ENCODE measurements around the gene FAM9A.

The FAM9A gene

DNA sequence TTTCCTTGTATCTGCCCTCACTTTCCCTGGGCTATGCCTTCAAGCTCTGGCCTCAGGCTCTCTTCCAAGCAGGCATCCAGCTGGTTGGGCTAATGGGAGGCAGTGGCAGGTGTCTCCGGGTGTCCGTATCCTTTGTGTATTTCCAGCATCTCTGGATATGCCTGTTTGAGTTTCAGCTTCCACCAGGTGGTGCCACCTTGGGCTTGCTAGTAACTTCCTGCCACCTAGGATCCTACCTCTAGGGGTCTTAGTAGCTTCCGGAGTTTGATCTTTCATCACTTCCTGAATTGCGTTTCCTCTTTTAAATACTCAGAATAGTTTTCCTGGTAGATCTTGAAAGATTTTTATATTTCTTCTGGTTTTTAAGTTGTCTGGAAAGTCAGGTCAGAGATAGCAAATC, 46.1 kb downstream of the FAM9A start:
- H3K4me3 ChIP-seq (ENCODE audit: low read depth, low read length) = no peak overlapping the region
- TF ChIP-seq, protein P1, sequence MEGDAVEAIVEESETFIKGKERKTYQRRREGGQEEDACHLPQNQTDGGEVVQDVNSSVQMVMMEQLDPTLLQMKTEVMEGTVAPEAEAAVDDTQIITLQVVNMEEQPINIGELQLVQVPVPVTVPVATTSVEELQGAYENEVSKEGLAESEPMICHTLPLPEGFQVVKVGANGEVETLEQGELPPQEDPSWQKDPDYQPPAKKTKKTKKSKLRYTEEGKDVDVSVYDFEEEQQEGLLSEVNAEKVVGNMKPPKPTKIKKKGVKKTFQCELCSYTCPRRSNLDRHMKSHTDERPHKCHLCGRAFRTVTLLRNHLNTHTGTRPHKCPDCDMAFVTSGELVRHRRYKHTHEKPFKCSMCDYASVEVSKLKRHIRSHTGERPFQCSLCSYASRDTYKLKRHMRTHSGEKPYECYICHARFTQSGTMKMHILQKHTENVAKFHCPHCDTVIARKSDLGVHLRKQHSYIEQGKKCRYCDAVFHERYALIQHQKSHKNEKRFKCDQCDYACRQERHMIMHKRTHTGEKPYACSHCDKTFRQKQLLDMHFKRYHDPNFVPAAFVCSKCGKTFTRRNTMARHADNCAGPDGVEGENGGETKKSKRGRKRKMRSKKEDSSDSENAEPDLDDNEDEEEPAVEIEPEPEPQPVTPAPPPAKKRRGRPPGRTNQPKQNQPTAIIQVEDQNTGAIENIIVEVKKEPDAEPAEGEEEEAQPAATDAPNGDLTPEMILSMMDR (IDR thresholded peaks at IDR 0.05; ENCODE audit: borderline replicate concordance, insufficient read depth, low read depth, low read length) = no peak

DNA sequence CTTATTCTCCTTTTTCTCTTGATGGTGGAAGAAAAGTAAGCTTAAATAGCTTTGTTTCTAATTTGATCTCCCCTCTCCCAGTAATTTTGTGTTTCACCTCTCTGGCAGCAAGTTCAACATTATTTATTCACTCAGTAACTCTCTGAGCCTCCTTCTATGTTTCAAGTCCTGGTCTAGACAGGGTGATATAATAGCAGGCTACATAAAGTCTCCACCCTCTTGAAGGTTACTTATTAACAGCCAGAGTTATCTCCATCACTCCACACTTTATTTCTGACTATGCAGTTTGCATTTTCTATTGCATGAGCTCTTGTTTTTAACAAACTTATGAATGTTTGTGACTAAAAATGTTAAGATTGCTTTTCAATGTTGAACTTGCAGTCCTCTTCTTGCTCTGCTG, 51.5 kb downstream of the FAM9A start:
- TF ChIP-seq, protein P1 (IDR thresholded peaks at IDR 0.05; ENCODE audit: borderline replicate concordance, insufficient read depth, low read depth, low read length) = no peak

DNA sequence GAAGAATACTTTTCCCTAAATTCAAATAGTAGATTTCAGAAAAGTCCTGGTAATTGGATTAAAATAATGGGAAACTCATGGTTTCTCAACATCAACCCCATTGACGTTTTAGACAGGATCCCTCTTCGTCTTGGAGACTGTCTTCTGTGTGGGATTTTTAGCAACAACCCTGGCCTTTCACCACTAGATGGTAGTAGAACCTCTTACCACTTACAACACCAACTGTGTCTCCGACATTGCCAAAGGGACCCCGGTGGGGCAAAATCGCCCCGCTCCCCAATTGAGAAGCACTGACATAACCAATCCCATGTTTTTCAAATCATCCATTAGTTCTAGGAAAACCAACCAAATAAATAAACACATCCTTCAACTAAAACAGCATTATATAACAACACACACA, 52.3 kb downstream of the FAM9A start:
- TF ChIP-seq, protein P1 (IDR thresholded peaks at IDR 0.05; ENCODE audit: borderline replicate concordance, insufficient read depth, low read depth, low read length) = peak; percentile 67
- H3K4me3 ChIP-seq (ENCODE audit: low read depth, low read length) = no peak overlapping the region

More for the DNA sequence above, 51.5 kb downstream of the FAM9A start:
- no peak overlapping the region for H3K4me3 ChIP-seq (ENCODE audit: low read depth, low read length)

DNA sequence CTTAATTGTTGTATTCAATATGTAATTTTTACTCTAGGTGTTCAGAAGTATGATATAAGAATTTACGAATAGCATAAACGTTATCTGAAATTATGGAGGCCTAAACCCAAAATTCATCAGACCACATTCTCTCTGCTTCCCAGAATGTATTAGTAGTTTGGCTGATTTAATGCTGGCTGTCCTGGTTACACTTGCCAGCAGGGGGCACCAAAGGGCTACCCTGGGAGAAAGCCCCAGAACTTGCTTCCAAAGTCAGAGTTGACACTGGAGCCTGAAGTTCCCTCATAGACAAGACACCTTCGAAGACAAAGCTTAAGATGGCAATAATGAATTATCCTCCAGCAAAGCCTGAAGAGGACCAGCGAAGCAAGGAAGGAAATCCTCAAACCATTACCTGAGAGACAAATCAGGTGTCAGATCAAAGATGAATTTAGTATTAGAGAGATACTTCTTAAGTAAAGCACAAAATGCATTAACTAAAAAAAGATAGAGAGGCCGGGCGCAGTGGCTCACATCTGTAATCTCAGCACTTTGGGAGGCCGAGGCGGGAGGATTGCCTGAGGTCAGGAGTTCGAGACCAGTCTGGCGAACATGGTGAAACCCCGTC, 58.0 kb downstream of the FAM9A start:
- H3K4me3 ChIP-seq (ENCODE audit: low read depth, low read length) = no peak overlapping the region
- TF ChIP-seq, protein P1 (IDR thresholded peaks at IDR 0.05; ENCODE audit: borderline replicate concordance, insufficient read depth, low read depth, low read length) = peak; percentile 76

DNA sequence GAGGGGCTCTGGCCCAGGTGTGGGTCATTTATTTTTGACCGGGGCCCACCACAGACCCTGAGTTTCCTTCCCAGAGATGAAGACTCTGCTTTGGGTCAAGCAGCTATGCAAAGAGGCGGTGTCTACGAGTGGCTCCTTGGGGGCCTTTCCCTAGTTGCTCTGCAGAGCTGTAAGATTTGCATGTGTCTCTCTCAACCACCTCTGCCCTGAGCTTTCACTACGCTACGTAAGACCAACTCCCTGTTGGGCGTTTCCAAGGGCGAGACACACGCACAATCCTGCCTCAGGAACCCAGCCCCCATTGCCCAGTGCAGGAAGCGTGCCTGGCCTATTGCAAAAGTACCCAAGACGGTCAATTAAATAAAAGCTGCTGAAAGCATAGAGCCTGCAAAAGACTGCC, 59.2 kb downstream of the FAM9A start:
- TF ChIP-seq, protein P1 (IDR thresholded peaks at IDR 0.05; ENCODE audit: borderline replicate concordance, insufficient read depth, low read depth, low read length) = no peak
- no peak overlapping the region for H3K4me3 ChIP-seq (ENCODE audit: low read depth, low read length)

Data from GM12875 (cell line).